SU-DHL-6 (cell line): ENCODE measurements around the gene CRYBG2.

Source experiments
- H2AFZ ChIP-seq: fragments of 200-600 bp; sonication (generic); 2 replicates; pipeline ENCODE4 v1.6.1; 2014; ENCODE audit warnings: low read depth, mild to moderate bottlenecking, moderate library complexity, mixed read lengths, antibody characterized with exemption, low read length; ENCODE audit not compliant: severe bottlenecking
- H3F3A ChIP-seq: fragments of 200-600 bp; shearing (Covaris generic); 2 replicates; pipeline ENCODE4 v1.6.0; 2016; ENCODE audit warnings: antibody characterized with exemption, mild to moderate bottlenecking; ENCODE audit not compliant: insufficient read depth
- H3K27ac ChIP-seq: fragments of 200-600 bp; sonication (generic); 2 replicates; pipeline ENCODE4 v1.5.1; 2016; ENCODE audit warnings: low read depth, mild to moderate bottlenecking, low read length, moderate library complexity, mixed read lengths
- H3K27me3 ChIP-seq: fragments of 200-600 bp; sonication (generic), shearing (Covaris generic); 2 replicates; pipeline ENCODE4 v1.6.0; 2014; ENCODE audit warnings: mild to moderate bottlenecking, low read length
- H3K36me3 ChIP-seq: fragments of 200-600 bp; sonication (generic); 2 replicates; pipeline ENCODE4 v1.6.1; 2014; ENCODE audit warnings: mild to moderate bottlenecking, low read length, mixed read lengths
- H3K4me2 ChIP-seq: fragments of 300-600, 200-600 bp; shearing (Covaris generic), sonication (generic); 2 replicates; pipeline ENCODE4 v1.6.0; 2014; ENCODE audit warnings: low read length, low read depth, mild to moderate bottlenecking; ENCODE audit not compliant: poor library complexity, severe bottlenecking
- H3K4me3 ChIP-seq: fragments of 200-600 bp; sonication (generic); 2 replicates; pipeline ENCODE4 v1.5.1; 2014; ENCODE audit warnings: antibody characterized with exemption, low read length, mild to moderate bottlenecking, mixed read lengths; ENCODE audit not compliant: insufficient read depth, poor library complexity, severe bottlenecking
- H3K79me2 ChIP-seq: fragments of 200-600 bp; sonication (generic); 2 replicates; pipeline ENCODE4 v1.6.1; 2014; ENCODE audit warnings: mild to moderate bottlenecking, low read length, moderate library complexity; ENCODE audit not compliant: insufficient read depth
- H3K9ac ChIP-seq: fragments of 200-600 bp; sonication (generic); 2 replicates; pipeline ENCODE4 v1.7.0; 2014; ENCODE audit warnings: mild to moderate bottlenecking, low read length
- H3K9me2 ChIP-seq: fragments of 200-600 bp; sonication (generic); replicated peaks from 2 replicates; pipeline ENCODE4 v1.6.1; 2014; ENCODE audit warnings: low read length; ENCODE audit not compliant: insufficient read depth
- H3K9me3 ChIP-seq: fragments of 200-600 bp; sonication (generic); 2 replicates; pipeline ENCODE4 v1.6.1; 2014; ENCODE audit warnings: low read length, mixed read lengths; ENCODE audit not compliant: insufficient read depth
- H4K20me1 ChIP-seq: fragments of 200-600 bp; sonication (generic); 2 replicates; pipeline ENCODE4 v1.6.1; 2014; ENCODE audit warnings: low read depth, mild to moderate bottlenecking, antibody characterized with exemption, low read length, moderate library complexity, mixed read lengths
- EZH2phosphoT487 ChIP-seq: fragments of 200-600 bp; sonication (generic), shearing (Covaris generic); conservative IDR thresholded peaks from 2 replicates; pipeline ENCODE4 v1.6.1; 2018; ENCODE audit warnings: mild to moderate bottlenecking, antibody characterized with exemption, low read length, moderate library complexity, mixed read lengths
- TF ChIP-seq, protein P1 (sequence below): fragments of 200-600 bp; sonication (generic); IDR thresholded peaks from one replicate; pipeline ENCODE4 v1.5.1; 2017; ENCODE audit warnings: antibody characterized with exemption, mild to moderate bottlenecking, low read length, moderate library complexity; ENCODE audit not compliant: insufficient read depth, poor library complexity, severe bottlenecking

The CRYBG2 gene

DNA sequence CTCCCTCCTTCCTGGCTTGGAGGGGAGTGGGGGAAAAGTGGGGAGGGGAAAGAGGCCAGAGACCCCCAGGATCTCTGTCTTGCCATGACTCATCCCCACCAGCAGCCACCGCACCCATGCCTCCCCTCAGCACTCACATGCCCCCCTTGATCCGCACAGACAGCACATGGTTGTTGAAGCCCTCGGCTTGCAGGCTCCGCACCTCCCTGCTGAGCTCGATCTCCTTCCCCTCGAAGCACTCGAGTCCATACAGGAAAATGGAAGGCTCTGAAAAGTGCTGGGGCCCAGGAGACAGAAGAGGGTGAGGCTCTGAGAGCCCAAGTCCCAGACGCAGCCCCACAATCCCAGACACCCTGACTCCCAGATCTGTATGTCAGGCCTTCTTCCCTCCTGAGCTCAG, 25.3 kb downstream of the CRYBG2 start:
- H3K4me3 ChIP-seq, result no peak overlapping the region
- H3K9me3 ChIP-seq, result no peaks in the 10 kb centered on the region
- no peaks in the 10 kb centered on the region for H4K20me1 ChIP-seq
- no peaks in the 10 kb centered on the region for H3K27me3 ChIP-seq
- H3K27ac ChIP-seq, result no peak overlapping the region
- TF ChIP-seq EZH2phosphoT487, result no peak
- TF ChIP-seq, protein P1, sequence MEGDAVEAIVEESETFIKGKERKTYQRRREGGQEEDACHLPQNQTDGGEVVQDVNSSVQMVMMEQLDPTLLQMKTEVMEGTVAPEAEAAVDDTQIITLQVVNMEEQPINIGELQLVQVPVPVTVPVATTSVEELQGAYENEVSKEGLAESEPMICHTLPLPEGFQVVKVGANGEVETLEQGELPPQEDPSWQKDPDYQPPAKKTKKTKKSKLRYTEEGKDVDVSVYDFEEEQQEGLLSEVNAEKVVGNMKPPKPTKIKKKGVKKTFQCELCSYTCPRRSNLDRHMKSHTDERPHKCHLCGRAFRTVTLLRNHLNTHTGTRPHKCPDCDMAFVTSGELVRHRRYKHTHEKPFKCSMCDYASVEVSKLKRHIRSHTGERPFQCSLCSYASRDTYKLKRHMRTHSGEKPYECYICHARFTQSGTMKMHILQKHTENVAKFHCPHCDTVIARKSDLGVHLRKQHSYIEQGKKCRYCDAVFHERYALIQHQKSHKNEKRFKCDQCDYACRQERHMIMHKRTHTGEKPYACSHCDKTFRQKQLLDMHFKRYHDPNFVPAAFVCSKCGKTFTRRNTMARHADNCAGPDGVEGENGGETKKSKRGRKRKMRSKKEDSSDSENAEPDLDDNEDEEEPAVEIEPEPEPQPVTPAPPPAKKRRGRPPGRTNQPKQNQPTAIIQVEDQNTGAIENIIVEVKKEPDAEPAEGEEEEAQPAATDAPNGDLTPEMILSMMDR, result no peak
- no peak overlapping the region for H3K9ac ChIP-seq
- H3F3A ChIP-seq, result no peaks in the 10 kb centered on the region
- no peaks in the 10 kb centered on the region for H3K9me2 ChIP-seq
- no peak overlapping the region for H3K4me2 ChIP-seq
- H2AFZ ChIP-seq, result no peak overlapping the region
- H3K79me2 ChIP-seq, result no peaks in the 10 kb centered on the region
- H3K36me3 ChIP-seq, result no peaks in the 10 kb centered on the region

DNA sequence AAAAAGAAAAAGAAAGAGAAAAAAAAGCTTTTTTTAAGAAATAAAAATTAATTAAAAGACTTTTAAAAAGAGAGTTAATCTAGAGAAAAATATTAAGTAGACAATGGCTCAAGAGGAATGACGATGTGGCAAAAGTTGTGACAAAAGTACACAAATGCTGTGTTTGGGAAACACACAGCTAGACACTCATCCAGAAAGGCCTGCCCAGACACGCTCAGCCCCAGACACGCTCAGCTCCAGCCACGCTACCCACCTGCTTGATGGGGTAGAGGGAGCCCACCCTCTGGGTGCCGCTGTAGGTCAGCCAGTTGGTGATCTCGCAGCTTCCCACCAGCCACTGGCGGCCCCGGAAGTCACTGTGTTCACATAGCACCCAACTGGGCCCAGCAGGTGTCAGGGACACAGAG, 26.0 kb downstream of the CRYBG2 start:
- Histone ChIP-seq H3K36me3 (no peaks in the 10 kb centered on the region), H3K9me2 (no peaks in the 10 kb centered on the region)

DNA sequence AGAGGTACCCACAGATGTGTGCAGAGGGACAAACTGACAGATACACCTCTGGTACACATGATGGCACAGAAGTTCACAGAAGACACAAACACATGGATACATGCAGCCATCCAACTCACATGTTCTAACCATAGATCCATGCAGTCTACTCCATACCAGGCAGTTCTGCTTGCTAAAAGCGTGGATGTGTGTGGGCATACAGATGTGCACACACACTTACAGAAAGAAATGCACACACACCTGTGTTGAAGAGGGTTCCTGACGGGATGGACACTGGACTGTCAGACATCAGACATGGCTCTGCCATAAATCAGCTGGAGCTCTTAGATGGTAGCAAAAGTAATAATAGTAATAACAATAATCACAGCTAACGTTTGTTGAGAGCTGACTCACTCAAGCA, 29.4 kb downstream of the CRYBG2 start:
- no peaks in the 10 kb centered on the region for H4K20me1 ChIP-seq
- peaks cover 19% of the 10 kb centered on the region for H3F3A ChIP-seq
- no peak overlapping the region for H2AFZ ChIP-seq
- no peak overlapping the region for H3K4me3 ChIP-seq
- TF ChIP-seq, protein P1, result no peak
- no peak for TF ChIP-seq EZH2phosphoT487
- no peak overlapping the region for H3K4me2 ChIP-seq
- H3K9ac ChIP-seq, result no peak overlapping the region
- no peaks in the 10 kb centered on the region for H3K9me2 ChIP-seq
- H3K27me3 ChIP-seq, result no peaks in the 10 kb centered on the region
- H3K27ac ChIP-seq, result no peak overlapping the region
- H3K9me3 ChIP-seq, result no peaks in the 10 kb centered on the region
- peaks cover 4% of the 10 kb centered on the region; the same call in 1 of the 2 replicates for H3K36me3 ChIP-seq
- H3K79me2 ChIP-seq, result no peaks in the 10 kb centered on the region

More for the DNA sequence above, 26.0 kb downstream of the CRYBG2 start:
- no peak overlapping the region for H3K27ac ChIP-seq
- H3K79me2 ChIP-seq, result no peaks in the 10 kb centered on the region
- no peaks in the 10 kb centered on the region for H3K27me3 ChIP-seq
- TF ChIP-seq, protein P1, result no peak
- H2AFZ ChIP-seq, result no peak overlapping the region
- H3K4me2 ChIP-seq, result no peak overlapping the region
- no peaks in the 10 kb centered on the region for H4K20me1 ChIP-seq
- no peak overlapping the region for H3K4me3 ChIP-seq
- H3K9ac ChIP-seq, result no peak overlapping the region
- H3F3A ChIP-seq, result no peaks in the 10 kb centered on the region
- H3K9me3 ChIP-seq, result no peaks in the 10 kb centered on the region
